HG03060 (cell line): Measurements from ENCODE around the gene OR6C2.
"Not testable (repeated sequence)": the region's sequence is repeated elsewhere in the genome, so short reads cannot be mapped to it uniquely, and the experiment has no call there.

ENCODE experiments used
- ATAC-seq: cut with Tn5 transposase; IDR thresholded peaks from one replicate; pipeline ENCODE4 v1.9.1; 2021; ENCODE audit warnings: low read depth, moderate number of reproducible peaks; ENCODE audit not compliant: unreplicated experiment

Gene OR6C2

DNA sequence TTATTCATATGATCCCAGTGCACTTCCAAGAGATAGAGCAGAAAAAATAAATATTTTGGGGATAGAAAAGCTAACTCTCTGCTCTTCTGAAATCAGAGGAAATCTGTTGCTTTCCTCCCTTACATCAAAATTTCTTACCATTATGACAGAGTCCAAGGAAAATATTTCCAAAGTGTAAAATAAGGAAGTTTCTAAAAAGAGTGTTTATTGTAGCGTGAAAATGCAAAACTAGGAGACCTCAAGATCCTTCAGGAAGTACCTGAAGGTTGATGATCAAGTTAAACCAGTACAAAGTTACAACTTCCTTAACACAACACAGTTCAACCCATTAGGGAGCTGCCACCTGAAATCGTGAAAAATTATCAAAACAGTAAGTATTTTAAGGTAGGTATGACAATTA is at the start of gene OR6C2:
Gene OR6C2 (plus strand): TSS at position 301 of the 400 bp plus-strand sequence. CDS start 8,138 bp downstream, outside the sequence.
- ATAC-seq = no peak

DNA sequence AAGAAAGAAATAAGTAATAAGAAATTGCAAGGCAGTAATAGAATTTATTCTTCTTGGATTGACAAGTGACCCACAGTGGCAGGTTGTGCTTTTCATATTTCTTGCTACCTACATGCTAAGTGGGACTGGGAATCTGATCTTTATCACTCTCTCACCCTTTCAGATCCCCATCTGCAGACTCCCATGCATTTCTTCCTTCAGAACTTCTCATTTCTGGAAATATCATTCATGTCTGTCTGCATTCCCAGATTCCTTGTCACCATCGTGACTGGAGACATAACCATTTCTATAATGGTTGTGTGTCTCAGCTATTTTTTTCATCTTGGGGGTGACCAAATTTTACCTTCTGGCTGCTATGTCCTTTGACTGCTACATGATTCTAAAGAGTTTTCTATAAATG is 47.5 kb upstream of the OR6C2 start:
- no peak for ATAC-seq

DNA sequence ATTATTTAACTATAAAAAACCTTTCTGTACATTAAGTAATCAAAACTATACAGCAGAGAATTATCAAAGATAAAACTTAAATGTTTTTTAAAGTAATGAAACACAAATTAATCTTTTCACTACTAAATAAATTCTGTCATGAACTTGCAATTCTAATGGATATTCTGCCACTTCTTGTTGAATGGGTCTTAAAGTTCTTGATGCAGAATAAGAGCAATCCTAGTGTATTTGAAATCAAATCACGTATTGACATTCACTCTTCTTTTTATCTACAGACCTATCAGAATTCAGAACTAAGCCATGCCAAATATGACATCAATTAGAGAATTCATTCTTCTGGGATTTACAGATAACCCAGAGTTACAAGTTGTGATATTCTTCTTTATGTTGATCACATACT is 43.6 kb upstream of the OR6C2 start, which contains the start of gene OR6C65:
Gene OR6C65 (plus strand): TSS at position 301 of the 400 bp plus-strand sequence. CDS start 0 bp downstream, at position 301.
- no peak for ATAC-seq

DNA sequence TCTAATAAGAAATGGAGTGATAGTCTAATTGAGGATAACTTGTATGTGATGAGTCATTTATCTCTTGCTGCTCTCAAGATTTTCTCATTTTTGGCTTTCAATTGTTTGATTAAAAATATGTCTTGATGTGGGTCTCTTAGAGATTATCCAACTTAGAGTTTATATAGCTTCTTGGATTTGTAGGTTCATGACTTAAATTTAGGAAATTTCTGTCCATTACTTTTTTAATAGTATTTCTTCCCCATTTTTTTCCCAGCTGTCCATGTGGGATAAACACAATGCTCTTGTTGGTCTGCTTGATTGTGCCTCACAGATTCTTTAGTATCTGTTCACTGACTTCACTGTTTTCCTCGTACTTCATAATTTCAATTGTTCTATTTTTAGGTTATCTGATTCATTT is 36.0 kb upstream of the OR6C2 start:
- no peak for ATAC-seq

DNA sequence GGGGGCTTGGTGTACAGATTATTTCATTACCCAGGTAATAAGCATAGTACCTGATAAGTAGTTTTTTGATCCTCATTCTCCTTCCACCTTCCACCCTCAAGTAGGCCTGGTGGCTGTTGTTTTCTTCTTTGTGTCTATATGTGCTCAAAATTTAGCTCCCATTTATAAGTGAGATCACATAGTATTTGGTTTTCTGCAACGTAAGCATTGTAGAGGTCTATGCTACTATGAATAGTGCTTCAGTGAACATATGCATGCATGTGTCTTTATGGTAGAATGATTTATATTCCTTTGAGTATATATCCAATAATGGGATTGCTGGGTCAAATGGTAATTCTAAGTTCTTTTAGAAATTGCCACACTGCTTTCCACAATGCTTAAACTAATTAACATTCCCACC is 34.7 kb upstream of the OR6C2 start:
- not testable (repeated sequence) for ATAC-seq

DNA sequence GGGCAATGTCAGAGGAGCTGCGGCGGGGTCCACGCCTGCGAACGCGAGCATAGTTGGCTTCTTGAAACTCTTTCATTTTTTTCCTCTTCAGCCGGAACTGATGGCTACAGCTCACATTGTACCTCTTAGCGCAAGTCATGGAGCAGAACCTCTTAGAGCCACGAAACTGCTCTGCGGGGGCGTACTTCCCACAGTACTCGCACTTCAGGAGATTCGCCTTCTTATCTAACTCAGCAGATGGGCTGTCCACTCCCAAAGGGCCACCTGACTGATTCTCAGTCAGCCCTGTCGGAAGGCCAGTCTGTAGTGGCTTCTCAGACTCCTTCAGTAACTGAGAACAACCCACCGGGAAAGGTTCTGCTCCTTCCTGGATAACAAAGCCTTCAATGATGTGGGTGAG is 31.7 kb upstream of the OR6C2 start:
- ATAC-seq = not testable (repeated sequence)

DNA sequence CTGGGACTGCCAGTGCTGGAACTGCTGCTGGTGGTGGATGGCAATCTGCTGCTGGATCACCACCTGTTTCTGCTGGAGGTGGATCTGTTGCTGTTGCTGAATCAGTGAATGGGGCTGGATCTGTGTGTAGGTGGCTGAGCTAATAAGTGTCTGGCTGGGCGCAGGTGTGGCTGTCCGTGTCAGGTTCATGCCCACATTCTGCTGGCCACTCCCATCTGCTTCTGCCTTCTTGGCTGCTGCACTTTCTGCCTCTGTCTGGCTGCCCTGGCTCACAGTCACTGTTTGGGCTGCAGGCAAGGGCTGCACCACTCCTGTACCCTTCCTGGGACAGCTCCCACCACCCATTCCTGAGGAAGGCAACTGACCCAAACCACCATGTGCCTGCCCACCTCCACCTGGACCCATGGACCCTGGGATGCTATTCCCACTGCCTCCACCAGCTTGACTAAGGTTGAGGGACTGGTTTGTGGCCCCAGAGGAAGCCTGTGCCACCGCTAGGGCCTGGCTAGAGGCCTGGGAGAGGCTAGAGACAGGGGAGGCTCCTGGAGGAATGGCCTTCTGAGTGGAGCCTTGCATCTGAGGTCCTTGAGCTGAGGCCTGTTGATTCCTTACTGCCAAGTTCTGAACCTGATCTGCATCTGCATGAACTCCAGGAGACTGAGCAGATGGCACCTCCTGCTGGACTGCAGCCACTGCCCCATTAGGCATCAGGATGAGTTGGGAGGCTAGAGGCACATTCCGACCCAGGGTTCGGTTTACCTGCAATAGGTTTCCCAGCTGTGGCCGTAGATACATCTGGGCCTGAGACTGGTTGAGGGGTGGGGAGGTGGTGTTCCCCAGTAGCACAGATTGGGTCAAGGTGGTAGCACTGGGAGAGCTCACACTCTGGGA is 30.1 kb upstream of the OR6C2 start:
- ATAC-seq = not testable (repeated sequence)

DNA sequence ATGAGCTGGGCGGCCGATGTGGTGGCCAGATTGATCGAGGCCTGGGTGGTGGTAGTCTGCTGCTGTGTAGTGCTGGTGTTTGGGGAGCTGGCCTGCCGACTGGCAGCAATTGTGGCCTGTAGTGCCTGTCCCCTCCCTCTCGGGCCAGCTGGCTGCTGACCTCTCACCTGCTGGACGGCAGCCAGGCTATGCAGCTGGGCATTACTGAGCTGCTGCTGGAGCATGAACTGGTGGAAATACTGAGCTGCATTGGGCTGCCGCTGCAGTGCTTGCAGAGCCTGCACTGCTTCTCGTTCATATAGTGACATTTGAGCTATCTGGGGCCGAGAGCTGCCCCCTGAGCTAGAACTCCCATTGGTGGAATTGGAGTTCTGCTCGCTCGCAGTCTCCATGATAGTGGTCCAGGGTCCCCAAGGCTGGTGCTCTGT is 29.5 kb upstream of the OR6C2 start:
- not testable (repeated sequence) for ATAC-seq

DNA sequence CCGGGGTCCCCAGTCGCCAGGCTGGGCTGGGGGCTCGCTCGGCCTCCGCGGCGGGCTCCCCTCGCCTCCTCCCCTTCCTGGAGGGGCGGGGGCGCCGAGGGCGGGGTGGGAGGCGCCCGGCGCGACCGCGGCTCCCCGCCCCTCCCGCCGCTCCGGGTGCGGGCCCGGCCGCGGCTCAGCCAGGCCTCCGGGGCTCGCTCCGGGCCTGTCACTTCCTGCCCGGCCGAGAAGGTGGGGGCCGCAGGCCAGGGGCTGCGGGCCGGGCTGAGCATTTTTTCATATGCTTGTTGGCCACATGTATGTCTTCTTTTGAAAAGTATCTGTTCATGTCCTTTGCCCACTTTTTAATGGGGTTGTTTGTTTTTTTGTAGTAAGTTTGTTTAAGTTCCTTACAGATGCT is 29.0 kb upstream of the OR6C2 start:
- ATAC-seq = not testable (repeated sequence)

DNA sequence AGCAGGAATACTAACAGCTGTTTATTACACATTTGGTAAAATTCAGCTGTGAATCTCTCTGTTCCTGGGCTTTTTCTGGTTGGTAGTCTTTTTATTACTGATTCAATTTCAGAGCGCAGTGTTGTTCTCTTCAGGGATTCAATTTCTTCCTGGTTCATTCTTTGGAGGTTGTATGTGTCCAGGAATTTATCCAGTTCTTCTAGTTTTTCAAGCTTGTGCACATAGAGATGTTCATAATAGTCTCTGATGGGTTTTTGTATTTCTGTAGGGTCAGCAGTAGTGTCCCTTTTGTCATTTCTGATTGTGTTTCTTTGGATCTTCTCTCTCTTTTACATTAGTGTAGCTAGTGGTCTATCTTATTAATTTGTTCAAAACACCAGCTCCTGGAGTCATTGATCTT is 26.9 kb upstream of the OR6C2 start:
- ATAC-seq = no peak

DNA sequence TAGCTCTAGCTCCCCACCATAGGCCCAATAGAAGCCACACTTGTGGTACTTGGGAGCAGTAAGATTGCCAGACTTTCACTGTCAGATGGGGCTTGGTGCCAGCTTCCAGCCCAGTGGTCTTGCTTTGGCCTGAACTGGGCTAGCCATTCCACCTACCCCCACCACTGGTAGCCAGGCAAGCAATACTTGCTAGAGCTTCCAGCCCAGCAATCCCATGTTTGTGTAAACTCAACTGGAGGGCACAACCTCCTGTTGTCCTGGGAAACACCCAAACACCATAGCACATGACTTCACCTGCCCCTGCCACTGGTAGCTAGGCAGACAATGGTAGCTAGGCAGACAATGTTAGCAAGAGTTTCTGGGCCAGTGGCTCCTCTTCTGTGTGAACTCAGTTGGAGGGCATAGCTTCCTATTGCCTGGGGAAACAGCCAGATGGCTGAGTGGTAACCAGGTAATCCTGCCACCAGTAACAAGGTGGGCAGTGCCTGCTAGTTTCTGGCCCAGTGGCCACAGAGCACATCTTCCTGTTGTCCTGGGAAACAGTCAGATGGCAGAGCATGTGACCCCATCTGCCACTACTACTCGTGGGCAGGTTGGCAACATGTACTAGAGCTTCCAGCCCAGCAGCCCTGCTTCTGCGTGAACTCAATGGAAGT is 23.4 kb upstream of the OR6C2 start:
- no peak for ATAC-seq

DNA sequence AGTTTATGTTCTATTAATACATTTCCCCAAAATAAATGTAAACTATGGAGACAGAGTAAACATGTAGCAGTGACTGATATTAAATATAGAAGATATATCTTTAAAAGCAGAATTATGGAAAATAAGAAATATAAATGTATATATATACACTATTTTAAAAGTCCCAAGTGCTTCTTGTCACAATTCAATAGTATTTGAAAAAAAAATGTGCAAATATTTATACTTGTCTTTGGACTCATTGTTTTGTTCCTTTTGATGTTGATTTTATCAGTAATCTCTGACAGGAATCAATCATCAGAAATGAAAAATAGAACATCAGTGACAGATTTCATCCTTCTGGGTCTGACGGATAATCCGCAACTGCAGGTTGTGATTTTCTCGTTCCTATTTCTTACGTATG is 17.9 kb upstream of the OR6C2 start, which contains the start of gene OR6C76:
Gene OR6C76 (plus strand): TSS at position 301 of the 400 bp plus-strand sequence. CDS start 0 bp downstream, at position 301.
- no peak for ATAC-seq

DNA sequence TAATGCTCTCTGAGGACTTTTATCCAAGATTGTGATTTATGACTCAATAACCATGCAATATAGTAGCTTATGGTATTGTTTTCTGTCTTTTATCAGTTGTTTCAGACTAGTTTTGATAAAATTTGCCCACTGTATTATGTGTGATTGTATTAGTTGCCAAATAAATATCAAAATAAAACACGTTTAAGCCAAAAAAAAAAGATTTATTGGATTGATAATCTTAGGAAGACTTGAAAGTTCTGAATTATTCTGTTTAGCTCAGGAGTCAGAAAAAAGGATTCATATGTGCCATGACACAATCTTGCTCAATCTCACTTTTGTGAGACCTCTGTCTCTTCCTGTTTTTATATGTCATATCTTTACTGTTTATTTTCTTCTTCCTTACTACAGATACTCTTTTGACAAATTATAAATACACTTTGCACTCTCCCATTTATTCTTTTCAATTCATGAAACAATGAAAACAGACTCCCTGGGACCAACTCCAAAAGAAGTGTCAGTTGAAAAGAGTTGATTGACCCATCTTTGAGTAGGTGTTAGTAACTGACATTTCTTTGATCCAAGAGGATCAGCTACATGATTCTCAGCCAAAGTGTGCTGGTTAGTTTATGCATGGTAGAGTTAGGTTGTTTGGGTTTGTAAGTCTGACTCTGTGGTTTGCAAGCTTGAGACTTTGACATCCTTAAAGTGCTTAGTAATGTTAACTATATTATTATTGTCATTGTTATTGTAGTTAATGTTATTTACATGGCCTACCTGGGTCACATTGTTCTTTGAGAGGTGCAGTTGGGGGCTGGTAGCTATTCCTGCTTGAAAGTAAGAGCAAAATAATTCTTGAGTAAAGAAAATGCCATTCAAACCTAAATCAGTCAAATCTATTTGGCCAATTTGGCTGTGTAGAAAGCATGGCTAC is 15.3 kb upstream of the OR6C2 start:
- no peak for ATAC-seq

DNA sequence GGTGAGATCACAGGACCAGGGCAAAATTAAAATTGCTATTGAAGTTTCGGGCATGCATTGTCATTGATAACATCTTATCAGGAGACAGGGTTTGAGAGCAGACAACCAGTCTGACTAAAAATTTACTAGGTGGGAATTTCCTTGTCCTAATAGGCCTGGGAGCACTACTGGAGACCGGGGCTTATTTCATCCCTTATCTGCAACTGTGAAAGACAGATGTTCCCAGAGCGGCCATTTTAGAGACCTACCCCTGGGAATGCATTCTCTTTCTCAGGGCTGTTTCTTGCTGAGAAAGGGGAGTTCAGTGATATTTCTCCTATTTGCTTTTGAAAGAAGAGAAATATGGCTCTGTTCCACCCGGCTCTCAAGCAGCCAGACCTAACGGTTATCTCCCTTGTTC is 2.6 kb upstream of the OR6C2 start:
- not testable (repeated sequence) for ATAC-seq

DNA sequence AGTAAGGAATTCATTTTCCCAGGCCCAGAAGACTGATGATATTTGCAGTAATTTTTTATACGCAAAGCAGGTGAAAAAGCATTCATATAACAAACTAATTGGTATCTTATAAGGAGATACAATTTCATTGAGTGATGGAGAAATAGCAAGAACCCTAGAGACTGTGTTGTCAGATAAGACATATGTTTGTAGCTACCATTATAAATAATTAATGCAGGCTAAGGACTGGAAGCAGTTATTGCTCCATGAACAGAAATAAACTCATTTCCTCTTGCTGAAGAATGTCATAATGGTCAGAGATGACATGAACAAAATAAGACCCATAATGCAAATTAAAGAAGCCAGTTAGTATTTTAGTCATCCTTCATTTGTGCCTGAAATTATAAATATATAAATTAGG is 1.5 kb downstream of the OR6C2 start:
- no peak for ATAC-seq

DNA sequence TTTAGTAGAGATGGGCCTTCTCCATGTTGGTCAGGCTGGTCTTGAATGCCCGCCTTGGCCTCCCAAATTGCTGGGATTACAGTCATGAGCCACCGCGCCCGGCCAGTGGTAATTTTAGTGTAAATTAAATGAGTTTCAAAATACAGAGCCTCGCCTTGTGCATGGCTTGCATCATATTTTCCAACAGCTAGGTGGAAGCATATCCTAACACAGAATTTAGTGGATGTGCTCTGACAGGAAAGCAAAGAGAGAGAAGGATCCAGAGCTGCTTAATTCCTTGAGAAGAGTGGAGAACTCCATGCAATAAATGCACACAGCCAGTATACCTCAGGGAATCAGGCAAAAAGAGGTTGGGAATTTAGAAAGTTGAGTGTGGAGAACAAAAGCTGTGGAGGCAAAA is 2.5 kb downstream of the OR6C2 start:
- no peak for ATAC-seq

DNA sequence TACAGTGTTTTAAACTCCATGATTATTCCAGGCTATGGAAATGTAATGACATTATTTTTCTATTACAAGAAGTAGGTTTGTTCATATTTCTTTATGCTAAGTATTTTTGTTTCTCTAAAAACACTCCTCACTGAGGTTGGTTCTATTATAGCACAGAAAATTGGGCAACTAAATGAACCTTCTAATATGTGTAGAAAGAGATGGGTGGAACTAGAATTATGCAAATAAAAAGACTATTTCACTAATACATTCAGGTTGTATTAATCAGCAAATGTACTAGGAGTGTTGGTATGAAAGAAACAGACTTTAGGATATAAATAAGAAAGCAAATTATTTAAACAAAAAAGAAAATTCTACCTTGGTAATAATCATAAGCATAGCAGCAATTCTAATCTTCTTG is 4.9 kb downstream of the OR6C2 start:
- no peak for ATAC-seq

DNA sequence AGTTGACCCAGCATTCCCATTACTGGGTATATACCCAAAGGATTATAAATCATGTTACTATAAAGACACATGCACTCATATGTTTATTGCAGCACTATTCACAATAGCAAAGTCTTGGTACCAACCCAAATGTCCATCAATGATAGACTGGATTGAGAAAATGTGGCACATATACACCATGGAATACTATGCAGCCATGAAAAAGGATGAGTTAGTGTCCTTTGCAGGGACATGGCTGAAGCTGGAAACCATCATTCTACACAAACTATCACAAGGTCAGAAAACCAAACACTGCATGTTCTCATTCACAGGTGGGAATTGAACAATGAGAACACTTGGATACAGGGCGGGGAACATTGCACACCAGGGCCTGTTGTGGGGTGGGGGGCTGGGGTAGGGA is 21.1 kb downstream of the OR6C2 start:
- not testable (repeated sequence) for ATAC-seq

DNA sequence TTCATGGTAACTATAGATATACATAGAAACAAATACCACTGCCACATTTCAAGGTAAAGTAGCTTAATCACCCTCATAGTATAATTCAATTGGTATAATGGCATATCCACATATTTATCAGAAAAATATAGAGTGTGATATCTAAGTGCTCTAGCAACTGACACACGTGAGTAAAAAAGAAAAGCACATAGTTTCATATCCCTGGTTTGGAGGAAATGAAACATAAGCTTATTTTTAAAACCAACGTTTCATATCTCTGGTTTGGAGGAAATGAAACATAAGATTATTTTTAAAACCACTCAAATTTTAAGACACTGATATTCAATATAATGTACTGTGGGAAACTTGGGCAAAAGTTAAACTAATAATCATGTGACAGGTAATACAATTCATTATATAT is 24.0 kb downstream of the OR6C2 start:
- no peak for ATAC-seq

DNA sequence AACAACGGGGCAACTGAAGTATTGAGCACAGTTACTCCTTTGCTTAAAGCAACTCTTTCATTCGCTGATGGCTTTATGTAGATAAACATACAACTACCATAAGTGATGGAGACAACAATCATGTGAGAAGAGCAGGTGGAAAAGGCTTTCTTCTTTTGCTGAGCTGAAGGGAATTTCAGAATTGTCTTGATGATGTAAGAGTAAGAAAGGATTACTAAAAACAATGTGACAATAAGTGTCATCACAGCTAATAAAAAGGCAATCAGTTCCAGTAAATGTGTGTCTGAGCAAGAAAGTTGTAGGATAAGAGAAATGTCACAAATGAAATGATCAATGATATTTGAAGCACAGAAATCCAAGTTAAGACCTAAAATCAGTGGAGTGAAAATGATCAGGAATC is 25.4 kb downstream of the OR6C2 start:
- no peak for ATAC-seq
